ENCODE measurements around the gene LARGE2.
A peak's percentile ranks its signal among the peaks of the same experiment; 100 is the strongest.

The LARGE2 gene

GRCh38 chr11:45913942-45914635 is 8.4 kb upstream of the LARGE2 start:
- DNase-seq, result no peak
- Mint-ChIP-seq H3K9me3 (no peaks in the 10 kb centered on the region), H3K4me1 (ENCODE audit: low read depth in 2 of 2) (peaks cover 21 to 31% of the 10 kb centered on the region in 2 donors), H3K27me3 (no peaks in the 10 kb centered on the region), H3K27ac (no peak overlapping the region), H3K36me3 (ENCODE audit: insufficient read depth) (peaks cover 45% of the 10 kb centered on the region), H3K4me3 (peak overlapping the region in 1 of 2 donors; percentile 27)
- ATAC-seq (replicated peaks), result no peak

DNA sequence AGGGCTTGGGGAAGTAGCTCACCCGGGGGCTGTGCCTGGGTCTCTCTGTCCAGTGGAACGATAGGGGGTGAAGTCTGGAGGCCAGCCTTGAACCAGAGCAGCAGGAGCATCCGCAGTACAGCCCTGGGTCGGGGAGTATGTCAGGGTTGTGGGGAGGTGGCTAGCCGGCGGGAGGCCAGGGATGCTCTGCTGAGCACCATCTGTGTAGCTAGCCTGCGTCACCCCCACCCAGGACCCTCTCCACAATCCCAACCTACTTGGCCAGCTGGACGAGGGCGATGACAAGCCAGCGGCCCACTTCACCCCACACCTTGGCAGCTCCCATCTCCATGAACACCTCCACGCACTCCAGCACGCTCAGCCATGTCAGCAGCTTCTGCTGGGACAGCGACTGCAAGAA is 7.0 kb upstream of the LARGE2 start:
- Mint-ChIP-seq H3K27ac (peak overlapping the region in 1 of 2 donors; percentile 95), H3K4me1 (ENCODE audit: low read depth in 2 of 2) (peaks cover 32 to 41% of the 10 kb centered on the region in 2 donors), H3K9me3 (no peaks in the 10 kb centered on the region), H3K27me3 (no peaks in the 10 kb centered on the region), H3K36me3 (ENCODE audit: insufficient read depth) (peaks cover 38% of the 10 kb centered on the region), H3K4me3 (peak overlapping the region; percentile 20 to 85)
- no peak for DNase-seq
- ATAC-seq (replicated peaks), result no peak

GRCh38 chr11:45917286-45917622 is 5.2 kb upstream of the LARGE2 start:
- peaks cover 35 to 50% of the 10 kb centered on the region in 2 donors for H3K4me1 Mint-ChIP-seq (ENCODE audit: low read depth in 2 of 2)
- ATAC-seq (replicated peaks), result peak; percentile 2
- H3K36me3 Mint-ChIP-seq (ENCODE audit: insufficient read depth), result peaks cover 26% of the 10 kb centered on the region
- peak overlapping the region; percentile 91 to 95 for H3K27ac Mint-ChIP-seq
- DNase-seq, result no peak
- no peaks in the 10 kb centered on the region for H3K27me3 Mint-ChIP-seq
- H3K4me3 Mint-ChIP-seq, result peak overlapping the region; percentile 85 to 88
- no peaks in the 10 kb centered on the region for H3K9me3 Mint-ChIP-seq

GRCh38 chr11:45917623-45918330 is 4.7 kb upstream of the LARGE2 start, which contains the start of gene PEX16:
PEX16 (minus strand) TSS chr11:45917877; CDS start chr11:45917811, 66 bp downstream.
- Mint-ChIP-seq H3K27ac (peak within 1 kb of the TSS; percentile 91 to 95), H3K9me3 (no peaks in the 10 kb centered on the region), H3K27me3 (no peaks in the 10 kb centered on the region), H3K4me1 (ENCODE audit: low read depth in 2 of 2) (peaks cover 35 to 50% of the 10 kb centered on the region in 2 donors), H3K36me3 (ENCODE audit: insufficient read depth) (peaks cover 26% of the 10 kb centered on the region), H3K4me3 (peak within 1 kb of the TSS; percentile 85 to 88)
- DNase-seq, result peak; percentile 93 to 94 (median 93)
- ATAC-seq (replicated peaks), result peak; percentile 88

- DNase-seq (no peak), ATAC-seq (replicated peaks) (no peak)
- Mint-ChIP-seq H3K36me3 (ENCODE audit: insufficient read depth) (peaks cover 27% of the 10 kb centered on the region), H3K4me1 (ENCODE audit: low read depth in 2 of 2) (peaks cover 38 to 52% of the 10 kb centered on the region in 2 donors), H3K27ac (peak overlapping the region; percentile 91 to 95), H3K27me3 (no peaks in the 10 kb centered on the region), H3K9me3 (no peaks in the 10 kb centered on the region), H3K4me3 (peak overlapping the region; percentile 85 to 88)
These were observed 4.0 kb upstream of the LARGE2 start for GRCh38 chr11:45918331-45918941.

- Mint-ChIP-seq H3K27me3 (peaks cover 0 to 1% of the 10 kb centered on the region in 2 donors), H3K4me1 (ENCODE audit: low read depth in 2 of 2) (peaks cover 40 to 51% of the 10 kb centered on the region in 2 donors), H3K36me3 (ENCODE audit: insufficient read depth) (peaks cover 22% of the 10 kb centered on the region), H3K27ac (peak overlapping the region; percentile 91 to 95), H3K4me3 (peak overlapping the region; percentile 85 to 88), H3K9me3 (no peaks in the 10 kb centered on the region)
- DNase-seq (no peak), ATAC-seq (replicated peaks) (no peak)
These were observed 3.3 kb upstream of the LARGE2 start for GRCh38 chr11:45918962-45919675.

DNA sequence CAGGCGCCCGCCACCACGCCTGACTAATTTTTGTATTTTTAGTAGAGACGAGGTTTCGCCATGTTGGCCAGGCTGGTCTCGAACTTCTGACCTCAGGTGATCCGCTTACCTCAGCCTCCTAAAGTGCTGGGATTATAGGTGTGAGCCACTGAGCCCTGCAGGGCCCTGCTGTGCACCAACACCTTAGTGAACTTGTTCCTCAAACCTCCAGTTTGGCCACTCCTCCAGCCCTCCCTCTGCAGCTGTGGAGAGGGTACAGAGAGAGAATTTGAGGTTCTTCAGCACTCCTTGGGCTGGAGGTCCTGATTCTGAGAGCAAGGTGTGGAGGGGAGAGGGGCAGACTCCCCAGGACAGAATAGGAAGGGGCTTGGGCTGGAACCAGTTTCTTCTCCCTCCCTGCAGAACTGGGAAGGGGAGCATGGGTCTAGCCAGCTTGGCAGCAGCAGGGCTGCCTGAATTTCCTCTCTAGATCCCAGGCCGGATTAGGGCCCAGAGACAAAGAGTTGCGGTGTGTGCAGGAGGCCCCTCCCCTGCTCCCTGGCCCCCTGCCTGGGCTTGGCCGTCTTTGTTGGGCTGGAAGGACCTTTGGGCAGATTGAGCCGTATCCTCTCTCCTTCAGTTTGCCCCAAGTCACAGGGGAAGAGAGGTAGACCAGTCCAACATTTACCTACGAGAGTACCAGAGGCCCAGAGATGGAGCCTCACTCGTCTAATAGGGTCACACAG is 2.5 kb upstream of the LARGE2 start:
- Mint-ChIP-seq H3K9me3 (no peaks in the 10 kb centered on the region), H3K4me1 (ENCODE audit: low read depth in 2 of 2) (peaks cover 44 to 56% of the 10 kb centered on the region in 2 donors), H3K4me3 (peak overlapping the region; percentile 85 to 88), H3K27ac (peak overlapping the region in 1 of 2 donors; percentile 95), H3K27me3 (peaks cover 0 to 5% of the 10 kb centered on the region in 2 donors), H3K36me3 (ENCODE audit: insufficient read depth) (peaks cover 22% of the 10 kb centered on the region)
- ATAC-seq (replicated peaks), result no peak
- no peak for DNase-seq

DNA sequence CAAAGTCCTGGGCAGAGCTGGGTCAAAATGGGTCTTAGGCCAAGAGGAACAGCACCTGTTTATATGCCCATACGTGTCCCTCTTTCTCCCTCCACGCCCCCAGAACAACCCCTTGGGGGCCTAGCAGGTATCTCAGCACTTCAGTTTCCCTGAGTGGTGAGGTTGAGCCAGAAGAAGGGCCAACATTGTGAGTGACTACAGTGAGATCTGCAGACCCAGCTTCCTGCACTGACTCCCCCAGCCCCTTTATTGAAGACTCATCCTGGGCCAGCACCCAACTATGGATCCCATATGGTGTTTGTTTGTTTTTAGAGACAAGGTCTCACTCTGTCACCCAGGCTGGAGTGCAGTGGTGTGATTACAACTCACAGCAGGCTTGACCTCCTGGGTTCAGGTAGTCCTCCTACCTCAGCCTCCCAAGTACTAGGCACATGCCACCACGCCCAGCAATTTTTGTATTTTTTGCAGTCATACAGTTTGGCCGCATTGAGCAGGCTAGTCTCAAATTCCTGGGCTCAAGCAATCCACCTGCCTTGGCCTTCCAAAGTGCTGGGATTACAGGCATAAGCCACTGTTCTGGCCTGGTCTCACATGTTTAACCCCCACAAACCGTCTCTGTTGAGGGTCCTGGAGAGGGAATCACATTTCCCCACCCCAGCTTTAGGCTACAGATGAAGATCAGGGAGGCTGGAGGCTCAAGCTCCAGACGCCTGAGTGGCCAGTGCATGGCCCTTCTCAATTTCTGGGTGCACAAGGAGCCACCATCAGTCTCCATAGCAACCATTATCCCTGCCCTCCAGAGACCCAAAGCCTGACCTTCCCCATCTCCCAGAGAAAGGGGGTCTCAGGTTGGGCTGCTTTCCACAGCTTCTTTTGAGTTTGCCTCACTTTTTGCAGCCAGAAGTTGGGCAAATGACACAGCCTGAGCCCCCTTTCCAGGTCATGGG is 1.7 kb upstream of the LARGE2 start:
- peaks cover 40 to 49% of the 10 kb centered on the region in 2 donors for H3K4me1 Mint-ChIP-seq (ENCODE audit: low read depth in 2 of 2)
- H3K36me3 Mint-ChIP-seq (ENCODE audit: insufficient read depth), result peaks cover 17% of the 10 kb centered on the region
- no peaks in the 10 kb centered on the region for H3K9me3 Mint-ChIP-seq
- peak overlapping the region in 1 of 2 donors; percentile 88 for H3K27ac Mint-ChIP-seq
- ATAC-seq (replicated peaks) (no peak), DNase-seq (no peak)
- peak overlapping the region; percentile 75 to 85 for H3K4me3 Mint-ChIP-seq
- peaks cover 0 to 5% of the 10 kb centered on the region in 2 donors for H3K27me3 Mint-ChIP-seq

DNA sequence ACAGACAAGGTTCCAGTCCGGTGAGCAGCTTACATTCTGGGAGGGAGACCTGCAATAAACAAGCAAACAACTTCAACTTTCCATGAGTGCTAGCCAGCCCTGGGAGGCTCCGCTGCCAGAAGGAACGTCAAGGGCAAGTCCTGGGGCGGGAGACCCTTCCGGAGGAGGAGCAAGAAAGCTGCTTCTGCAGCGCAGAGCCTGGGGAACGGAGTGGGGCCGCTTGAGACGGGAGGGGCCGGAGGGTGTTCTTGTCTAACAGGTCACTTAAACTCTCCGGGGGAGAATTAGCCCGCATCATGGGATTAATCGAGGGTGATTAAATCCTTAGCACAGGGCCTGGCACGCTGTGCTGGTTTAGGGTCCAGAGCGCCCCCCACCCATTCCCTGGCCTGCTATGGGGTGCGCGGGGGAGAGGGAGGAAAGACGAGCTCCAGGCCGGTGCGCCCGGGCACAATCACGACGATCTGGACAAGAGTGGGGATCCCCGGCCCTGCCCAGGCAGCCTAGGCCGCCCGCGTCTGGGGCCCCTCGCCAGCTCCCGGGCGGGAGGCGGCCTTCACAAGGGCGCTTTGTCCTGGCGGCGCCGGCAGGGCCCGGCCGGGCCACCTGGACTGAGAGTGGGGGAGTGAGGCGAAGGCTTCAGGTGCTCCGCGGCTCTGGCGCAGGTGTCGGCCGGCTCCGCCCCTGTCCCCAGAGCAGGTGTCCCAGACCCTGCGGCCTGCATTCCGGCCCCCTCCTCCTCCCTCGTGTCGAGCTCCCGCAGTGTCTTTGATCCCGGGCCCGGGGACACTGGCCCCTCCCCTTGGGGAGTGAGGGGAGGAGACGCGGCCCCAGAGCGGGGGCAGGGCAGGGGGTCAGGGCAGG is 663 bp upstream of the LARGE2 start:
- ATAC-seq (replicated peaks) (no peak), DNase-seq (no peak)
- Mint-ChIP-seq H3K27ac (peak overlapping the region in 1 of 2 donors; percentile 88), H3K27me3 (peaks cover 0 to 5% of the 10 kb centered on the region in 2 donors), H3K4me1 (ENCODE audit: low read depth in 2 of 2) (peaks cover 31 to 41% of the 10 kb centered on the region in 2 donors), H3K9me3 (no peaks in the 10 kb centered on the region), H3K36me3 (ENCODE audit: insufficient read depth) (peaks cover 19% of the 10 kb centered on the region), H3K4me3 (peak overlapping the region; percentile 75 to 82)

DNA sequence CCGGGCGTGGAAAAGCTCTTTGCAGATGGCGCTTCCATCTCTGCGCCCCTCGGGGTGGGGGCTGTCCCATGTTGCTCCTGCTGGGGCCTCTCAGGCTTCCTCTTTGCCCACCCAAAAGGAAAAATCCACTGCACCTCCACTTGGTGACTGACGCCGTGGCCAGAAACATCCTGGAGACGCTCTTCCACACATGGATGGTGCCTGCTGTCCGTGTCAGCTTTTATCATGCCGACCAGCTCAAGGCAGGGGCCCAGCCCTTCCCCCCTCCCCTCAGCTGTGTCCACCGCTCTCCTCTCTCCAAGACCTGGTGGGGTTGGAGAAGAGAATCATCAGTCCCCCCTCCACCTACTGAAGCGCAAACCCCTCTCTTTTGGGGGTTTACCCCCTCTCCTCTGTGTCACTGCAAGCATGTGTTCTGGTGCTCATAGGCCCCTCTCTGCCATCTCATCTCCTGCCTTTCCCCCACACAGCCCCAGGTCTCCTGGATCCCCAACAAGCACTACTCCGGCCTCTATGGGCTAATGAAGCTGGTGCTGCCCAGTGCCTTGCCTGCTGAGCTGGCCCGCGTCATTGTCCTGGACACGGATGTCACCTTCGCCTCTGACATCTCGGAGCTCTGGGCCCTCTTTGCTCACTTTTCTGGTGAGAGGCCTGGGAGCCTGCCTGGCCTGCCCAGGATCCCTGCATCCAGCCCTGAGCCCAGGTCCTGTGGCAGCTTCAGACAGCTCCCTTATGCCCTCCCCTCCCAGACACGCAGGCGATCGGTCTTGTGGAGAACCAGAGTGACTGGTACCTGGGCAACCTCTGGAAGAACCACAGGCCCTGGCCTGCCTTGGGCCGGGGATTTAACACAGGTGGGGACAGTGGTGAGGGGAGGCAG is 1.8 kb downstream of the LARGE2 start:
- H3K27me3 Mint-ChIP-seq, result peaks cover 0 to 5% of the 10 kb centered on the region in 2 donors
- no peak for ATAC-seq (replicated peaks)
- H3K4me1 Mint-ChIP-seq (ENCODE audit: low read depth in 2 of 2), result peaks cover 29 to 38% of the 10 kb centered on the region in 2 donors
- H3K27ac Mint-ChIP-seq, result peak overlapping the region; percentile 28 to 41
- peaks cover 12% of the 10 kb centered on the region for H3K36me3 Mint-ChIP-seq (ENCODE audit: insufficient read depth)
- DNase-seq, result no peak
- peak overlapping the region; percentile 69 to 74 for H3K4me3 Mint-ChIP-seq
- H3K9me3 Mint-ChIP-seq, result no peaks in the 10 kb centered on the region

All from effector memory CD8-positive, alpha-beta T cell (primary cell).